Activated CD4-positive, CD25-positive, alpha-beta regulatory T cell treated with anti-CD3 and anti-CD28 coated beads, Interleukin-2, amount 50 U/mL, for 24 hours (primary cell): ENCODE measurements around the gene COL20A1.
"Not testable (repeated sequence)": the region's sequence is repeated elsewhere in the genome, so short reads cannot be mapped to it uniquely, and the experiment has no call there.

ENCODE experiments used
- ATAC-seq, 2 donors: fragments of 150-1000 bp; cut with Tn5 transposase; one replicate each; pipeline ENCODE4 v1.10.0; 2021; ENCODE audit warnings: mild to moderate bottlenecking in 1 of 2, moderate library complexity in 1 of 2

COL20A1 gene

DNA sequence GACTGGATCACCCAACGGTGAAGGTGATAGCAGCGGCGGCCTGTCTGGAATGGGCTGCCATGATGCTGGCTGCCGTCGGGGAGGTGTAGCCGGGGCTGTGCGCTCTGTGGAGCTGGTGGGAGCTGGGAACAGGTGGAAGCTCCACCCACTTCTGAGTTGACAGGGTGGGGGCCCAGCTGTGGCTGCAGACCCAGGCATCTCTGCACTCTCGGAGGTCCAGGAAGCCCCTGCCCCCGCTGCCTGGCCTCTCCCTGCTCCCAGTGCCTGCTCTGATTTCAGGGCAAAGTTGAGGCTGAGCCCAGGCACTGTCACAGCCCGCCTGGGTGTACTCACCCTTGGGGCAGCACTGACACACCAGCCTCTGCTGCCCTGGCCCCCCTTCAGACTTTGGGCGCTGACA, 86.3 kb downstream of the COL20A1 start:
- ATAC-seq, result no peak

DNA sequence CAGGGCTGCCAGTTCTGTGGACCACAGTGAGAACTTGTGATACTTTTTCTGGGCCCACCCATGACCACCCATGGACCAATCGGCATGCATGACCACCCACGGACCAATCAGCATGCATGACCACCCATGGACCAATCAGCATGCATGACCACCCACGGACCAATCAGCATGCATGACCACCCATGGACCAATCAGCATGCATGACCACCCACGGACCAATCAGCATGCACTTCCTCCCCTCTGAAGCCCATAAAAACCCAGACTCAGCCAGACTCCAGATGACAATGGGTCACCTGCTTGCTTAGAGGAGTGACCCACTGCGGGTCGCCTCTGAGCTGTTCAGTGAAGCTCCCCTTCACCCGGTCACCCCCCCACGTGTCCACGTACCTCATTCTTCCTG, 86.9 kb downstream of the COL20A1 start:
- ATAC-seq, result not testable (repeated sequence)

DNA sequence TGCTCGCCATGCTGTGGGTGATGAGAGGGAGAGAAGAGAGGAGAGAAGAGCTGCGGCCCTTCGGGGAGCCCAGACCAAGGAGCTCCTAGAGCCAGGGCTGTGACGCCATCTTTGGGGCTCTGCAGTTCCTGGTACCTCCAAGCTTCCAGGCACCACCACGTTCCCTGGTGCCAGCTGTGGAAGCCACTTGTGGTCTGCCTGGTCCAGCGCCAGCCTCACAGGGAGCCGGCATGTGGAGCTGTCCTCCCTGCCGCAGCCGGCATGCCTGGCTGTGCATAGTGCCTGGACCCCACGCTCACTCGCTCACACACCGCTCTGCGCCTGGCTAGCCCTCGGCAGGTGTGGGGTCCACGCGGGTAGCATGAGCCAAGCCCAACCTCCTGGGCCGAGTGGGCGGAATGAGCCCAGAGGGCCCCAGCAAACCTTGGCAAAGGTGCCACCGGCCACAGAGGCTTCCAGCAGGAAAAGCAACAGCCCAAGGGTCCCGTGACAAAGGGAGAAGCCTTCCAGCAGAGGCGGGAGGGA, 87.4 kb downstream of the COL20A1 start:
- ATAC-seq, result no peak

DNA sequence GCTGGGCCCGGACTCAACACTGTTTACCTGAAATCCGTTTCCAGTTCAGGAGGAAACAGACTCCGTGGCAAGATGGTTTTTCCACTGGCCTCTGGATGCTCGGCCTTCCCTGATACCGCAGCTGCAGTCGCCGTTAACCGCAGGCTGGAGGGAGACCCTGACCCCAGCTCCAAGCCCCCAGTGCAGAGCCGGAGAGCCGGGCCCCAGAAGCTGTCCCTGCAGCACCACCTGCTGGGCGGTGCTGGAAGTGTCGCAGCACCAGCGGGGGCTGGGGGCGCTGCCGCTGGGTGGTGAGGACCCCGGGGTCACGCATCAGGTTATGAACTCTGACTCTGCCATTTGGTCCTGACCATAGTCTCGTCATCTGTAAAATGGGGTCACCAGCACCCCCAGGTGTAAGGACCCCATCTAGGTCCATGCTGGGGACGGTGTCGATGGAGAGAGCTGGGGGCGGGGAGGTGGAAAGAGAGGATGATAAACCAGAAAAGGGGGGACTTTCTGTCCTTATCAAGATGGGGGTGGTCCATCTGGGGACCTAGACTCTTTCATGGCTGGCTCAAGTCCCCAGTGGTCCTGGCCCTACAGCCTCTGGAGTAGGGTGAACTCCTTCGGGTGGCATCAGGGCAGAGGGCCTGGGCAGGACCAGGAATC, 88.9 kb downstream of the COL20A1 start:
- no peak for ATAC-seq

DNA sequence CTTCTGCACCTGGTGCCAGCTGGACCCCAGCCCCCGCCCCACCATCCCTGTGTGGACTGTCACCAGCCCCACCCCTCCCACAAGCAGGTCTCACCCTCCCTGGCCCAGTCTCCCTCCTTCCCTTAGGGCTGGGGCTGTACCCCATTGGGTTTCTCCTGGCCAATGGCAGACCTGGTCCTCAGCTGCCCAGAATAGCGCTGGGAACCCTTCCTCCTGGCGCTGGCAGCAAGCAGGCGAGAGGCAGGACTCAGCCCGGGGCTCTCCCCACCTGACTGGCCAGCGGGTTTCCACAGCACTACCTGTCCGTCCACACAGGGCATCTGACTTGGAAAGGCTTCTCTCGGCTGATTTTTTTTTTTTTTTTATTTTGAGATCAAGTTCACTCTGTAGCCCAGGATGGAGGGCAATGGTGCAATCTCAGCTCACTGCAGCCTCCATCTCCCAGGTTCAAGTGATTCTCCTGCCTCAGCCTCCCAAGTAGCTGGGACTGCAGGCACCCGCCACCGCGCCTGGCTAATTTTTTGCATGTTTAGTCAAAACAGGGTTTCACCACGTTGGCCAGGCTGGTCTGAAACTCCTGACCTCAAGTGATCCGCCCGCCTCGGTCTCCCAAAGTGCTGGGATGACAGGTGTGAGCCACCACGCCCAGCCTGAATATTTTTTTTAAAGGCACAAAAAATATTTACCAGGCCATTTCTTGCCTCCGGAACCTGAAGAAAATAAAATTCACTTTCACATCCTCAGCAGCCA, 89.7 kb downstream of the COL20A1 start:
- no peak for ATAC-seq

DNA sequence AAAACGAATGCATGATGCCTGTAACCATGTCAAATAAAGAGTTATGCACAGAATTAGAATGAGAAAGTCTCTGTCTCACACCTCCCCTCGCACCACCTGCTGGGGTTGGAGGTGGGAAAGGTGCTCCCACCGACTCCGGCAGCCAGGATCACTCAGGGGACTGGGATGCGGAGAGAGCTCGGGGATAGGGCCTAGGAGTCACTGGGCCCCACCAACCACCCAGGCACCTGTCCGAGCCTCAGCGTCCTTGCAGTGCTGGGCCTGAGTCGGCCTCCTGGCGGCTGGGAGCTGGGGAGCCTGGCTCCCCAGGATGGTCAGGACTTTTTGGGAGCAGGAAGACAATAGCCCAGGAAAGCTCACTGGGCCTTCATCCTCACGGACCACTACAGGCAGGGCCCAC, 90.6 kb downstream of the COL20A1 start:
- no peak for ATAC-seq

DNA sequence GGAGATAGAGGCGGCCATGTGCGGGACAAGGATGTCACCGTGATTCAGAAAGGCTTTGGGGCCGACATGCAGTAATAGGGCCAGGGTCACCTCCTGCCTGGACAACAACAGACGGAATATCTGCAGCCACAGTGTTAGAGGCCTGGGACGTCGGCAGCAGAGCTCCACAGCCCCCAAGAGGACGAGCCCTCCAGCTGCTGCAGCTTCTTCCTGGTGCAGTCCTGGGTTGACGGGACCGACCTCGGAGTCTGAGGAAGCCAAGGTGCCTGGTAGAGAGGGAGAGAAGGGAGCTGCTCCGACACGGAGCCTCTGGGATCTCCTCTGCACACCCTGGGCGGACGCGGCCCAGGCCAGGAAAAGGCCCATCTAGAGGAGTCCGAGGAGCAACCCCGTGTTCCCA, 91.3 kb downstream of the COL20A1 start:
- ATAC-seq, result no peak
